Ishikawa (cell line): Measurements from ENCODE around the gene HERC4.

Experiments
- CEBPB ChIP-seq: IDR thresholded peaks from 2 replicates; pipeline ENCODE4 v1.6.1; 2012
- CREB1 ChIP-seq: IDR thresholded peaks from 2 replicates; pipeline ENCODE4 v1.6.1; 2012; ENCODE audit warnings: low read depth
- EGR1 ChIP-seq: IDR thresholded peaks from 2 replicates; pipeline ENCODE4 v1.6.1; 2012
- EP300 ChIP-seq: IDR thresholded peaks from 2 replicates; pipeline ENCODE4 v1.6.1; 2012; ENCODE audit warnings: borderline replicate concordance
- FOXM1 ChIP-seq: IDR thresholded peaks from 2 replicates; pipeline ENCODE4 v1.6.1; 2012; ENCODE audit warnings: low read depth, borderline replicate concordance
- MAX ChIP-seq: IDR thresholded peaks from 2 replicates; pipeline ENCODE4 v1.6.1; 2012
- NFIC ChIP-seq: IDR thresholded peaks from 2 replicates; pipeline ENCODE4 v1.6.1; 2012
- RAD21 ChIP-seq: IDR thresholded peaks from 2 replicates; pipeline ENCODE4 v1.6.1; 2012; ENCODE audit warnings: low read depth
- REST ChIP-seq: IDR thresholded peaks from 2 replicates; pipeline ENCODE4 v1.6.1; 2012; ENCODE audit warnings: low read depth, mild to moderate bottlenecking
- TAF1 ChIP-seq: IDR thresholded peaks from 2 replicates; pipeline ENCODE4 v1.6.1; 2012; ENCODE audit warnings: low read depth, mild to moderate bottlenecking
- TCF12 ChIP-seq: IDR thresholded peaks from 2 replicates; pipeline ENCODE4 v1.6.1; 2012; ENCODE audit warnings: low read depth
- TEAD4 ChIP-seq: IDR thresholded peaks from 2 replicates; pipeline ENCODE4 v1.6.1; 2012
- USF1 ChIP-seq: IDR thresholded peaks from 2 replicates; pipeline ENCODE4 v1.6.1; 2012
- YY1 ChIP-seq: IDR thresholded peaks from 2 replicates; pipeline ENCODE4 v1.6.1; 2012; ENCODE audit warnings: low read depth
- ZBTB7A ChIP-seq: IDR thresholded peaks from 2 replicates; pipeline ENCODE4 v1.6.1; 2012; ENCODE audit warnings: low read depth

The HERC4 gene

DNA sequence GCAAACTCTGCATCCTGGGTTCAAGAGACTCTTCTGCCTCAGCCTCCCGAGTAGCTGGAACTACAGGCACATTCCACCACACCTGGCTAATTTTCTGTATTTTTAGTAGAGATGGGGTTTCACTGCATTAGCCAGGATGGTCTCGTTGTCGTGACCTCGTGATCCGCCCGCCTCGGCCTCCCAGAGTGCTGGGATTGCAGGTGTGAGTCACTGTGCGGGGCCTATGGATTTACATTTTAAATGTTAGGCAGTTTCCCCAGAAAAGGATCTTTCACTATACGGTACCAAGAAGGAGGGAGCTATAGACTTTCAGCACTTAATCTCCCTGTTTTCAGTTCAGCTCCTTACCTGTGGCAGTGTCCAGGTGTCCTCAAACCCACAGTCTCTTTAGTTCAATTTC lies 139.9 kb downstream of the HERC4 start:
- TF ChIP-seq REST = no peak
- no peak for TF ChIP-seq FOXM1
- no peak for TF ChIP-seq TCF12
- TF ChIP-seq USF1 = no peak
- no peak for TF ChIP-seq EP300
- no peak for TF ChIP-seq TAF1
- no peak for TF ChIP-seq EGR1
- no peak for TF ChIP-seq CEBPB
- TF ChIP-seq NFIC = no peak
- TF ChIP-seq MAX = no peak
- no peak for TF ChIP-seq RAD21
- no peak for TF ChIP-seq TEAD4
- TF ChIP-seq CREB1 = no peak

GRCh38 chr10:67934336-67934735 lies 140.7 kb downstream of the HERC4 start:
- TF ChIP-seq CEBPB = no peak
- TF ChIP-seq TAF1 = no peak
- TF ChIP-seq RAD21 = no peak
- TF ChIP-seq YY1 = no peak
- no peak for TF ChIP-seq TCF12
- no peak for TF ChIP-seq ZBTB7A
- no peak for TF ChIP-seq TEAD4
- no peak for TF ChIP-seq MAX
- no peak for TF ChIP-seq USF1
- no peak for TF ChIP-seq REST
- TF ChIP-seq NFIC = no peak
- no peak for TF ChIP-seq CREB1
- TF ChIP-seq FOXM1 = no peak
- no peak for TF ChIP-seq EGR1
- no peak for TF ChIP-seq EP300

- TF ChIP-seq TEAD4 (no peak), MAX (no peak), CEBPB (no peak), CREB1 (no peak), TAF1 (no peak), RAD21 (no peak), REST (no peak), TCF12 (no peak), EGR1 (no peak), USF1 (no peak), FOXM1 (no peak), NFIC (no peak), EP300 (no peak), ZBTB7A (no peak), YY1 (no peak)
Observed at GRCh38 chr10:67933199-67933598, 141.9 kb downstream of the HERC4 start.

- TF ChIP-seq ZBTB7A = no peak
- TF ChIP-seq EP300 = no peak
- TF ChIP-seq TAF1 = no peak
- no peak for TF ChIP-seq EGR1
- TF ChIP-seq CREB1 = no peak
Observed at GRCh38 chr10:67926951-67927350, 148.1 kb downstream of the HERC4 start.
